Testis (tissue), 2 donors: ENCODE results near the gene NOTUM.

Experiments used
- POLR2A ChIP-seq: fragments of 450-650 bp; IDR thresholded peaks from one replicate; pipeline ENCODE4 v1.6.1; 2017; ENCODE audit warnings: antibody characterized with exemption, mild to moderate bottlenecking, moderate library complexity
- TF ChIP-seq, protein P1 (sequence below), 3 experiments: fragments of 450-650 bp in 2 of 3; fragments of 200-600 bp in 1 of 3; sonication (generic) in 1 of 3; IDR thresholded peaks; one replicate each; pipeline ENCODE4 v1.5.1; 2016 to 2019; ENCODE audit warnings: antibody characterized with exemption in 3 of 3, mild to moderate bottlenecking in 2 of 3, moderate library complexity in 1 of 3

DNA sequence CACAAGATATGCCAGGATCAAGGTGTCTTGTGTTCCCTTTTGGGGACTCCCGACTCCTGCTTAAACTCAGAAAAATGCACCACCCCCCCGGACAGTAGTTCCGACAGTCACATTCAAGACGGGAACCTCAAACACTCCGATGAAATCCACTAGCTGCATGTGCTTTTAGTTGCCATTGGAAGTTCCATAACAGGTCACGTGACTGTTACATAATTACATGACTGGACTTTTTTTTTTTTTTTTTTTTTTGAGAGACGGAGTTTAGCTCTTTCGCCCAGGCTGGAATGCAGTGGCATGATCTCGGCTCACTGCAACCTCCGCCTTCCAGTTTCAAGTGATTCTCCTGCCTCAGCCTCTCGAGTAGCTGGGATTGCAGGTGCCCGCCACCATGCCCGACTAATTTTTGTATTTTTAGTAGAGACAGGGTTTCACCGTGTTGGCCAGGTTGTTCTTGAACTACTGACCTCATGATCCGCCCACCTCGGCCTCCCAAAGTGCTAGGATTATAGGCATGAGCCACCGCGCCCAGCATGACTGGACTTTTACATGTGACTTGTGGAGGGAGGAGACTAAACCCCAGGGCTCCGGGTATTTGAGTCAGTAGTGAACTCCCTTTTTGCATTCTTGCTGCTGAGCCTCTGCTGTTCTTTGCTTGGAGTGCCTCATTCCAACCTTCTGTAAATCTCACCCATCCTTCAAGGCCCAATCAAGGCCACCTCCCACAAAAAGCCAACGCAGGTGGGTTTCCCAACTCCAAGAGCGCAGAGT is 44.6 kb downstream of the NOTUM start:
- TF ChIP-seq, protein P1, sequence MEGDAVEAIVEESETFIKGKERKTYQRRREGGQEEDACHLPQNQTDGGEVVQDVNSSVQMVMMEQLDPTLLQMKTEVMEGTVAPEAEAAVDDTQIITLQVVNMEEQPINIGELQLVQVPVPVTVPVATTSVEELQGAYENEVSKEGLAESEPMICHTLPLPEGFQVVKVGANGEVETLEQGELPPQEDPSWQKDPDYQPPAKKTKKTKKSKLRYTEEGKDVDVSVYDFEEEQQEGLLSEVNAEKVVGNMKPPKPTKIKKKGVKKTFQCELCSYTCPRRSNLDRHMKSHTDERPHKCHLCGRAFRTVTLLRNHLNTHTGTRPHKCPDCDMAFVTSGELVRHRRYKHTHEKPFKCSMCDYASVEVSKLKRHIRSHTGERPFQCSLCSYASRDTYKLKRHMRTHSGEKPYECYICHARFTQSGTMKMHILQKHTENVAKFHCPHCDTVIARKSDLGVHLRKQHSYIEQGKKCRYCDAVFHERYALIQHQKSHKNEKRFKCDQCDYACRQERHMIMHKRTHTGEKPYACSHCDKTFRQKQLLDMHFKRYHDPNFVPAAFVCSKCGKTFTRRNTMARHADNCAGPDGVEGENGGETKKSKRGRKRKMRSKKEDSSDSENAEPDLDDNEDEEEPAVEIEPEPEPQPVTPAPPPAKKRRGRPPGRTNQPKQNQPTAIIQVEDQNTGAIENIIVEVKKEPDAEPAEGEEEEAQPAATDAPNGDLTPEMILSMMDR (IDR thresholded peaks at IDR 0.05) = no peak
- TF ChIP-seq POLR2A = no peak
